Smooth muscle cell of the umbilical artery (primary cell): ENCODE results near the gene IZUMO4. TPM values are rescaled to one million over a fixed set of nuclear protein-coding genes. Genes with fewer than 3 reads are reported as not detected.

Experiments
- total RNA-seq: library from RNA; depleted of rRNA; stranded (reverse); fragments of >200 nt; gene quantifications from 2 replicates; pipeline ENCODE4 v1.2.3, GENCODE V29; 2014

IZUMO4 gene
- total RNA-seq: 0.89 and 1.5 TPM in 2 replicates

GRCh38 chr19:2096480-2097202 lies at the start of gene IZUMO4:
IZUMO4 (plus strand) TSS chr19:2096915; CDS start chr19:2096946, 31 bp downstream.

GRCh38 chr19:2050991-2051772 lies 45.5 kb upstream of the IZUMO4 start, which contains the start of gene MKNK2:
MKNK2 (minus strand) TSS chr19:2051244; CDS start chr19:2050851, 393 bp downstream.

GRCh38 chr19:2096034-2096479 lies 658 bp upstream of the IZUMO4 start, which contains the start of gene MOB3A:
MOB3A (minus strand) TSS chr19:2096326; CDS start chr19:2078560, 17,766 bp downstream.

Other genes starting within 250 kb of the IZUMO4 start
- 5.3 and 17.4 TPM in 2 replicates for gene REXO1, start 248.4 kb upstream of the IZUMO4 start, total RNA-seq
- 5.0 and 14.7 TPM in 2 replicates for gene KLF16, start 233.3 kb upstream of the IZUMO4 start, total RNA-seq
- gene ABHD17A, start 211.4 kb upstream of the IZUMO4 start, total RNA-seq: 53.4 and 60.9 TPM in 2 replicates
- 1.5 and 3.2 TPM in 2 replicates for gene ADAT3, start 191.5 kb upstream of the IZUMO4 start, total RNA-seq
- gene SCAMP4, start 191.5 kb upstream of the IZUMO4 start, total RNA-seq: 42.2 and 73.5 TPM in 2 replicates
- 57.9 and 83.8 TPM in 2 replicates for gene CSNK1G2, start 155.7 kb upstream of the IZUMO4 start, total RNA-seq
- 49.9 and 123 TPM in 2 replicates for gene BTBD2, start 81.2 kb upstream of the IZUMO4 start, total RNA-seq
- 49.0 and 102 TPM in 2 replicates for gene MKNK2, start 45.7 kb upstream of the IZUMO4 start, total RNA-seq
- gene MOB3A, start 589 bp upstream of the IZUMO4 start, total RNA-seq: 14.0 and 36.9 TPM in 2 replicates
- gene AP3D1, start 54.7 kb downstream of the IZUMO4 start, total RNA-seq: 106 and 185 TPM in 2 replicates
- 3.9 and 10.5 TPM in 2 replicates for gene DOT1L, start 67.0 kb downstream of the IZUMO4 start, total RNA-seq
- 44.4 and 46.3 TPM in 2 replicates for gene PLEKHJ1, start 139.4 kb downstream of the IZUMO4 start, total RNA-seq
- 22.9 and 39.8 TPM in 2 replicates for gene SF3A2, start 139.9 kb downstream of the IZUMO4 start, total RNA-seq
- gene AMH, start 152.4 kb downstream of the IZUMO4 start, total RNA-seq: 0.59 and 1.1 TPM in 2 replicates
- gene JSRP1, start 159.5 kb downstream of the IZUMO4 start, total RNA-seq: 0.14 and 0.30 TPM in 2 replicates
- gene PEAK3, start 185.3 kb downstream of the IZUMO4 start, total RNA-seq: not detected in 2 replicates
- not detected in 2 replicates for gene LINGO3, start 211.2 kb downstream of the IZUMO4 start, total RNA-seq
- gene LSM7, start 231.7 kb downstream of the IZUMO4 start, total RNA-seq: 105 and 126 TPM in 2 replicates
- 43.7 and 57.3 TPM in 2 replicates for gene SPPL2B, start 231.8 kb downstream of the IZUMO4 start, total RNA-seq